Ovary (tissue), 9 donors: ENCODE measurements around the gene DLK1. TPM values are rescaled to one million over a fixed set of nuclear protein-coding genes. Genes with fewer than 3 reads are reported as not detected.

Experiments
- DNase-seq, 5 donors: peaks; one replicate each; pipeline ENCODE4 v3.0.0-alpha.2; 2019 to 2020
- H3K27ac ChIP-seq, 2 donors: fragments of 200-600 bp; one replicate each; pipeline versions ENCODE4 v1.5.1 to v1.8.0; 2019 to 2022
- H3K27me3 ChIP-seq: fragments of 200-600 bp; one replicate; pipeline ENCODE4 v1.8.0; 2022
- H3K36me3 ChIP-seq: fragments of 200-600 bp; sonication (generic); one replicate; pipeline ENCODE4 v1.5.1; 2019
- H3K4me1 ChIP-seq: one replicate; pipeline ENCODE4 v1.8.1; 2013; ENCODE audit warnings: mild to moderate bottlenecking, moderate library complexity; ENCODE audit not compliant: insufficient read depth
- H3K4me3 ChIP-seq: fragments of 200-600 bp; sonication (generic); one replicate; pipeline ENCODE4 v1.5.1; 2017
- H3K9me3 ChIP-seq, 2 donors: fragments of 200-600 bp in 1 of 2; sonication (generic) in 1 of 2; one replicate each; pipeline versions ENCODE4 v1.5.1 to v1.8.1; 2013 to 2019; ENCODE audit warnings: mild to moderate bottlenecking in 1 of 2, moderate library complexity in 1 of 2
- EP300 ChIP-seq: sonication (generic); formaldehyde crosslinking; IDR thresholded peaks from one replicate; pipeline ENCODE4 v1.6.1; 2017; ENCODE audit warnings: antibody characterized with exemption
- POLR2A ChIP-seq: fragments of 450-650 bp; IDR thresholded peaks from one replicate; pipeline ENCODE4 v1.6.1; 2017; ENCODE audit warnings: antibody characterized with exemption, mild to moderate bottlenecking, moderate library complexity
- WGBS, 3 donors: extraction: QIAGEN DNeasy Blood & Tissue Kit in 1 of 3; methylation state at CpG; one replicate each; pipeline versions ENCODE4 v1.1.5 to v1.1.7; 2013 to 2017; 5-methylcytosine and 5-hydroxymethylcytosine counted together
- intact Hi-C, 4 donors: fragments of 100-400 bp; cut with DNase I; formaldehyde crosslinking; loops; one replicate each; pipeline versions ENCODE4 v1.11.0 to v1.15.1; 2022 to 2023
- polyA plus RNA-seq, 2 donors: library from polyadenylated mRNA; stranded (reverse); fragments of 200-250 nt in 1 of 2; fragments of 350-450 nt in 1 of 2; fragmentation: Illumina TruSeq in 1 of 2; extraction: RNeasy Lipid Tissue Mini Kit (QIAGEN cat#74804) in 1 of 2; gene quantifications; one replicate each; pipeline ENCODE4 v1.2.3, GENCODE V29; 2013 to 2014
- total RNA-seq, 7 donors: library from RNA; depleted of rRNA in 2 of 7; stranded (reverse); fragments of >200 nt in 2 of 7; fragmentation: NEBNext Ultra II Directional in 3 of 7; extraction: Animal tissue kit (Norgen Biotek cat#: 25700) in 3 of 7; gene quantifications; one replicate each; pipeline versions ENCODE4 v1.1.0 to v1.2.4, GENCODE V29; 2016 to 2023
- TF ChIP-seq, protein P1 (sequence below), 3 donors: fragments of 450-650 bp in 2 of 3; fragments of 200-600 bp in 1 of 3; IDR thresholded peaks; one replicate each; pipeline versions ENCODE4 v1.5.1 to v1.8.0; 2016 to 2022; ENCODE audit warnings: antibody characterized with exemption in 3 of 3, mild to moderate bottlenecking in 1 of 3
- donor health status: DM: no; HTN: no; CAD: no; lungs with moderate emphysema.
- donor health status: DM: no; HTN: no; CAD: no.
- donor health status: Bipolar disorder and iron deficiency.
- donor health status: DM: yes; HTN: yes; CAD: no.
- donor health status: DM: no; HTN: no; CAD: no.
- donor health status: DM: yes; HTN: yes; CAD: no.

The DLK1 gene
- total and polyA plus RNA-seq, 9 donors = 34.2 to 1,875 (median 108) TPM

GRCh38 chr14:100740929-100741328, 14.2 kb downstream of the DLK1 start:
- Histone ChIP-seq H3K4me1 (no peaks in the 10 kb centered on the region), H3K9me3 (no peaks in the 10 kb centered on the region), H3K36me3 (no peaks in the 10 kb centered on the region), H3K27ac (no peak overlapping the region), H3K4me3 (no peak overlapping the region), H3K27me3 (no peaks in the 10 kb centered on the region)
- intact Hi-C loops = no loop called here
- no peak for TF ChIP-seq EP300
- TF ChIP-seq, protein P1, sequence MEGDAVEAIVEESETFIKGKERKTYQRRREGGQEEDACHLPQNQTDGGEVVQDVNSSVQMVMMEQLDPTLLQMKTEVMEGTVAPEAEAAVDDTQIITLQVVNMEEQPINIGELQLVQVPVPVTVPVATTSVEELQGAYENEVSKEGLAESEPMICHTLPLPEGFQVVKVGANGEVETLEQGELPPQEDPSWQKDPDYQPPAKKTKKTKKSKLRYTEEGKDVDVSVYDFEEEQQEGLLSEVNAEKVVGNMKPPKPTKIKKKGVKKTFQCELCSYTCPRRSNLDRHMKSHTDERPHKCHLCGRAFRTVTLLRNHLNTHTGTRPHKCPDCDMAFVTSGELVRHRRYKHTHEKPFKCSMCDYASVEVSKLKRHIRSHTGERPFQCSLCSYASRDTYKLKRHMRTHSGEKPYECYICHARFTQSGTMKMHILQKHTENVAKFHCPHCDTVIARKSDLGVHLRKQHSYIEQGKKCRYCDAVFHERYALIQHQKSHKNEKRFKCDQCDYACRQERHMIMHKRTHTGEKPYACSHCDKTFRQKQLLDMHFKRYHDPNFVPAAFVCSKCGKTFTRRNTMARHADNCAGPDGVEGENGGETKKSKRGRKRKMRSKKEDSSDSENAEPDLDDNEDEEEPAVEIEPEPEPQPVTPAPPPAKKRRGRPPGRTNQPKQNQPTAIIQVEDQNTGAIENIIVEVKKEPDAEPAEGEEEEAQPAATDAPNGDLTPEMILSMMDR (IDR thresholded peaks at IDR 0.05) = no peak
- TF ChIP-seq POLR2A = no peak
- peak in 1 of 5 donors; percentile 21 for DNase-seq
- 91 to 97% (median 96%) methylated on average over 7 of the region's 7 CpGs for WGBS, 3 donors

GRCh38 chr14:100741966-100742365, 15.3 kb downstream of the DLK1 start:
- TF ChIP-seq EP300 (no peak), POLR2A (no peak)
- TF ChIP-seq, protein P1 (IDR thresholded peaks at IDR 0.05) = no peak
- Histone ChIP-seq H3K27ac (no peak overlapping the region), H3K4me3 (no peak overlapping the region), H3K4me1 (no peaks in the 10 kb centered on the region), H3K27me3 (no peaks in the 10 kb centered on the region), H3K36me3 (no peaks in the 10 kb centered on the region), H3K9me3 (no peaks in the 10 kb centered on the region)
- 58 to 62% (median 61%) methylated on average over 3 of the region's 3 CpGs for WGBS, 3 donors
- intact Hi-C loops = no loop called here
- no peak for DNase-seq

DNA sequence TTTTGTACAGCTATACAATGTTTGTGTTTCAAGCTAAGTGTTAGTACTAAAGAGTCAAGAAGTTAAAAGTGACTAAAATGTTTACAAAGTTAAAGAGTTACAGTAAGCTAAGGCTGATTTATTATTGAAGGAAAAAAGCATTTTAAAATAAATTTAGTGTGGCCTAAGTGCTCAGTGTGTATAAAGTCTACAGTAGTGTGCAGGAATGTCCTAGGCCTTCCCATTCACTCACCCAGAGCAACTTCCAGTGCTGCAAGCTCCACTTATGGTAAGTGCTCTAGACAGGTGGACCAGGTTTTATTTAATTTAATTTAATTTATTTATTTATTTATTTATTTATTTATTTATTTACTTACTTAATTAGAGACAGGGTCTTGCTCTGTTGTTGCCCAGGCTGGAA, 19.6 kb downstream of the DLK1 start:
- intact Hi-C loops = no loop called here
- TF ChIP-seq EP300 = no peak
- TF ChIP-seq, protein P1 (IDR thresholded peaks at IDR 0.05) = no peak
- no peak for TF ChIP-seq POLR2A
- Histone ChIP-seq H3K9me3 (no peaks in the 10 kb centered on the region), H3K36me3 (no peaks in the 10 kb centered on the region), H3K27ac (no peak overlapping the region), H3K4me3 (no peak overlapping the region), H3K4me1 (no peaks in the 10 kb centered on the region), H3K27me3 (no peaks in the 10 kb centered on the region)
- no peak for DNase-seq

- DNase-seq = no peak
- 73 to 77% (median 74%) methylated on average over 9 of the region's 9 CpGs for WGBS, 3 donors
- H3K4me3 ChIP-seq = no peak overlapping the region
- no peaks in the 10 kb centered on the region for H3K9me3 ChIP-seq
- no peaks in the 10 kb centered on the region for H3K4me1 ChIP-seq
- intact Hi-C loops = no loop called here
- TF ChIP-seq, protein P1 (IDR thresholded peaks at IDR 0.05) = no peak
- TF ChIP-seq EP300 = no peak
- no peak for TF ChIP-seq POLR2A
- no peaks in the 10 kb centered on the region for H3K36me3 ChIP-seq
- no peak overlapping the region for H3K27ac ChIP-seq
- no peaks in the 10 kb centered on the region for H3K27me3 ChIP-seq
Measured at GRCh38 chr14:100747021-100747586, 20.4 kb downstream of the DLK1 start.
